ENCODE measurements around the gene YKT6.

DNA sequence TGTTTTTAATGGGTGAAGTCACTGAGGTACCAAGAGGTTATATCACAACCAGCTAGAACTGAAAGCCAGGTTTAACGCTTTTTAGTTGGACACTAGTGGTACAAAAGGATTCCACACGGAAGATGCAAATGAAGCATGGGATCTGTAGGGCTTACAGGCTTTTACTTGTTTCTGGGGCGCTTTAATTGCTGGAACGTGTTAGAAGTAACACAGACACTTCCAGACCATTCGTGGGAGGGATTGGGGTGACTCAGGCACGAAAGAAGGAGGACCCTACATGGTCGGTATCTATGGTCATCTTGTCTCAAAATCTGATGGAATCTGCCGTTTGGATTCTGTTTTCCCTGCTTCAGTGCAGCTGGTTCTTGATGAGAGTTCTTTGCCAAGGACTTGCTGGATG, 1.0 kb downstream of the YKT6 start:
- TF ChIP-seq, protein P1, sequence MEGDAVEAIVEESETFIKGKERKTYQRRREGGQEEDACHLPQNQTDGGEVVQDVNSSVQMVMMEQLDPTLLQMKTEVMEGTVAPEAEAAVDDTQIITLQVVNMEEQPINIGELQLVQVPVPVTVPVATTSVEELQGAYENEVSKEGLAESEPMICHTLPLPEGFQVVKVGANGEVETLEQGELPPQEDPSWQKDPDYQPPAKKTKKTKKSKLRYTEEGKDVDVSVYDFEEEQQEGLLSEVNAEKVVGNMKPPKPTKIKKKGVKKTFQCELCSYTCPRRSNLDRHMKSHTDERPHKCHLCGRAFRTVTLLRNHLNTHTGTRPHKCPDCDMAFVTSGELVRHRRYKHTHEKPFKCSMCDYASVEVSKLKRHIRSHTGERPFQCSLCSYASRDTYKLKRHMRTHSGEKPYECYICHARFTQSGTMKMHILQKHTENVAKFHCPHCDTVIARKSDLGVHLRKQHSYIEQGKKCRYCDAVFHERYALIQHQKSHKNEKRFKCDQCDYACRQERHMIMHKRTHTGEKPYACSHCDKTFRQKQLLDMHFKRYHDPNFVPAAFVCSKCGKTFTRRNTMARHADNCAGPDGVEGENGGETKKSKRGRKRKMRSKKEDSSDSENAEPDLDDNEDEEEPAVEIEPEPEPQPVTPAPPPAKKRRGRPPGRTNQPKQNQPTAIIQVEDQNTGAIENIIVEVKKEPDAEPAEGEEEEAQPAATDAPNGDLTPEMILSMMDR (IDR thresholded peaks at IDR 0.05; ENCODE audit: poor library complexity) = no peak
- no peak for TF ChIP-seq EZH2phosphoT487 (IDR thresholded peaks at IDR 0.05; ENCODE audit: low read depth, severe bottlenecking, unreplicated experiment)
- TF ChIP-seq EZH2 (IDR thresholded peaks at IDR 0.05; ENCODE audit: borderline replicate concordance) = no peak
